GM12875 (cell line): ENCODE data around the gene AGAP1.

Experiments
- H3K4me3 ChIP-seq: one replicate; pipeline ENCODE4 v1.5.1; 2011; ENCODE audit warnings: low read depth, low read length, control low read depth
- CTCF ChIP-seq: IDR thresholded peaks from 2 replicates; pipeline ENCODE4 v1.5.1; 2011; ENCODE audit warnings: low read depth, mild to moderate bottlenecking, control low read depth, inconsistent platforms, low read length, moderate library complexity, borderline replicate concordance; ENCODE audit not compliant: insufficient read depth

The AGAP1 gene

DNA sequence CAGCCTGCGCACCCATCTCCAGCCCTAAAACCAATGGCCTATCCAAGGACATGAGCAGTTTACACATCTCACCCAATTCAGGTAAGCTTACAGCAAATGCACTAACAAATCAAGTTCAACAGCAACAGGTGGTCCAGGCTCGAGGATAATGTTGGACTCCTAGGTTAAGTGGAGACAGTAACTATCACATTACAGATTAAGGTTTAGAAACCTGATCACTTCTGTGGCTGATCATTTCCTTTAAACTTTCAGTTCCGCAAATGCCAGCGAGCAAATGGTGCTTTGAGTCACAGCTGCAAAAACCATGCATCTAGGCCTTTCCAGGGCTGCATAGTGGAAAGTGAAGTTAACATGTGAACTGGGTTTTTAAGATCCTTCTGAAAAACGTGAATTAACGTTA is 415.0 kb downstream of the AGAP1 start:
- H3K4me3 ChIP-seq = no peak overlapping the region
- TF ChIP-seq CTCF = no peak

DNA sequence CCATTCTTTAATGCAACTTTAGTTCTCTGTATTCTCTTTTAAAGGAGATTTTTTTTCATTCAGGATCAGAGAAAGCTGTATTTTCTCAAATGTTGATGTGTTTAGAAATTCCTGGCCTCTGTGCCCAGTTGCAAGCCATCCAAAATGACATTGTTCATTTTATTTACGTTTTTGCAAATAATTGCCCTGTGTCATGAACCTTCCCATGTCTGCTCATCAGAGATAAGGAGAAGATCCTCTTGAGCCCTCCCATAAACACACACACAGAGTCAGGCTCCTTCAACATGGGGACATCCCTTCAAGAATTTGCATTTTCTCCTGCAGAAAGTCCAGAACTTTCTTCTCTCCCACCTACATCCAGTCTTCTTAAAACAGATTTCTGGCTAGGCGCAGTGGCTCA is 415.5 kb downstream of the AGAP1 start:
- no peak for TF ChIP-seq CTCF
- no peak overlapping the region for H3K4me3 ChIP-seq

GRCh38 chr2:235910067-235910466 is 416.2 kb downstream of the AGAP1 start:
- no peak for TF ChIP-seq CTCF
- H3K4me3 ChIP-seq = no peak overlapping the region

DNA sequence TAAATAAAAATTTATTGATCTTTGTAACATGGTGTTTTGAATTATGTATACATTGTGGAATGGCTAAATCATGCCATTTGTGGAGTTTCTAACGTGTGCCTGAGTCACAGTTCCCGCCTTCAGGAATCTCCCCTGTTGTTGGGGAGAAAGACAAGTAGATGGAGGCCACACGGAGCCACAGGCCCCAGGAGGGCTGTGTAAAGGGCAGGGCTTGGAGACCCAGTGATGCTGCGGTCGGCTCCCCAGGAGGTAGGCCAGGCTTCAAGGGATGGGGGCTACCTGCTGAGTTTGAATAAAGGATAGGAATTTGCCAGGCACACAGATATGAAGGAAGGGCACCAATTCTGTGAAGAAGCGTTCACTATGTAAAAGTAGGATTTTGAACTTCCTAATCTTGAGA is 417.3 kb downstream of the AGAP1 start:
- TF ChIP-seq CTCF = no peak

GRCh38 chr2:235911633-235912233 is 417.9 kb downstream of the AGAP1 start:
- no peak overlapping the region for H3K4me3 ChIP-seq
- TF ChIP-seq CTCF = no peak

More for the DNA sequence above, 417.3 kb downstream of the AGAP1 start:
- no peak overlapping the region for H3K4me3 ChIP-seq

- no peak for TF ChIP-seq CTCF
- no peak overlapping the region for H3K4me3 ChIP-seq
Measured at GRCh38 chr2:235914756-235915155, 420.9 kb downstream of the AGAP1 start.

DNA sequence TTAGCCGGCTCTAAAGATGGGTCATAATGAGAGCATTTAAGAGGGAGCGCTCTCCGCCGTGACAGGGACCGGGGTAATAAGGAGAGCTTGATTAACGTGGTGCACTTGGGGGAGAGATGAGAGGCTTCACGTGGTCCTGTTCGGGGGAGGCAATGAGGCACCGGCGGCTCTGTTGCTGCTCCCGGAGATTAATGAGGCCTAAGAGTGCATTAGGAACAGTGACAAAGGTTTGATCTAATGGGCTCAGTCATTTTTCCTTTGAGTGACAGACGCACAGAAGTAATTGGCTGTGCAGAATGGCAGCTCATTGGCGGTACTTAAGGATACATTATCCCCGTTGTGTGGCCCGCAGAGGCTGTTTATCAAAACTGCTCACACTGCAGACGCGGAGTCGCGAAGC is 423.7 kb downstream of the AGAP1 start:
- H3K4me3 ChIP-seq = no peak overlapping the region
- TF ChIP-seq CTCF = no peak
